GM18907 (cell line): ENCODE data around the gene AP1S1.
A peak's percentile ranks its signal among the peaks of the same experiment; 100 is the strongest.
"Not testable (repeated sequence)": the region's sequence is repeated elsewhere in the genome, so short reads cannot be mapped to it uniquely, and the experiment has no call there.

Experiments
- ATAC-seq: cut with Tn5 transposase; IDR thresholded peaks from one replicate; pipeline ENCODE4 v1.9.1; 2021; ENCODE audit warnings: mild to moderate bottlenecking, moderate library complexity; ENCODE audit not compliant: unreplicated experiment

AP1S1 gene

GRCh38 chr7:101153969-101154692, at the start of gene AP1S1:
Gene AP1S1 (plus strand): TSS chr7:101154476. CDS start chr7:101154515, 39 bp downstream.
- ATAC-seq, result peak; percentile 80

GRCh38 chr7:101104799-101105198, 49.5 kb upstream of the AP1S1 start:
- ATAC-seq, result no peak

- not testable (repeated sequence) for ATAC-seq
Observed at GRCh38 chr7:101105248-101105647, 49.0 kb upstream of the AP1S1 start.

DNA sequence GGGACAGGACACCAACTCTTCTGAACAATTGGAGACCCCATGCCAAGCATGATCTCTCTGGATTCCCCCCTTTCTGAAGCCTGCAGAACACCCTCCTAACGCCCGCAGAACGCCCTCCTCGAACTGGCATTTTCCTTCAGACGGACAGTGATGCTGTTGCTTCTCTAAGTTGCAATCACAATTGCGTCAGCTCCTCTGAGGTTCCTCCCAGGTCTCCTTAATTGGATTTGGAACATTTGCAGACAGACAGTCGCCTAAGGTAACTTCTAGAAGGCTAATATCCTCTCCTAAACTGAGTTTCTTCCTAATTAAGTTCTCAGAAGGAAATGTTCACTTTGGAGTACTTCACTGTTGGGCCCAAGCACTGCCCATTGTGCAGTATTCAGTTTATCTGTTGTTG, 47.9 kb upstream of the AP1S1 start:
- no peak for ATAC-seq

- no peak for ATAC-seq
Observed at GRCh38 chr7:101108330-101108857, 45.9 kb upstream of the AP1S1 start.

DNA sequence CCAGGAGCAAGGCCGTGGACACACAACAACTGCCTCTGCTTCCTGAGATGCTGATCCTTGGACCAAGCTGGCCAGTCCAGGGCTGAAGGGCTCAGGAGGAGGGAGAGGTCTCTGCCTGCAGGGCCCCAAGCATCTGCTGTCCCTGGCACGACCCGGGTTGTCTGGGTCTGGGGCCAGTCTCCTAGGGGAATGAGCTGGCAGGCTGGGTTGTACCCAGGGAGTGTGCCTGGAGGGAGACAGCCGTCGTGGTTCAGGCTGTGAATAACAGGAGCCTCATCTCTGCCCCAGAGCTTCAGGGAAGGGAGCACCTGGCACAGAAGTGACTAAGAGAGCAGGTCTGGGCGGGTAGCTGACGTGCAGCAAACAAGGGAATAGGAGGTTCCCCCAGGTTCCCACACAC, 45.3 kb upstream of the AP1S1 start:
- no peak for ATAC-seq

- ATAC-seq, result no peak
Observed at GRCh38 chr7:101109368-101109767, 44.9 kb upstream of the AP1S1 start.

DNA sequence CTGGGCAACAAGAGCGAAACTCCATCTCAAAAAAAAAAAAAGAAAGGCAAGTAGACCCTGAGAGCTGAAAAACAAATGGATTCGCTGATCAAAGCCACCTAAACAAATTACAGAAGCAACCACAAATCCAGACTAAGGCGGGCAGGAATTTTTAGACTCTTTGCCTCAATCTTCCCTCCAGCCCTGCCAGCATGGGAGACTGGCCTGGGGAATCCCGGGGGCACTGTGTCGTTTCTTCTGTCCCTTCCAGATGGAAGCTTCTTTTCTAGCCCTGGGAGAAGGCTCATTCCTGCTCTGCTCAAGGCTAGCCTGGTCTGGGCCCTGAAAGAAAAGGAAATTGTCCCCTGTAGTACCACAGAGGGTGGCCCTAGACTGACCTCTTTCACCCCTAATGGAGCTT, 43.0 kb upstream of the AP1S1 start:
- ATAC-seq, result no peak

DNA sequence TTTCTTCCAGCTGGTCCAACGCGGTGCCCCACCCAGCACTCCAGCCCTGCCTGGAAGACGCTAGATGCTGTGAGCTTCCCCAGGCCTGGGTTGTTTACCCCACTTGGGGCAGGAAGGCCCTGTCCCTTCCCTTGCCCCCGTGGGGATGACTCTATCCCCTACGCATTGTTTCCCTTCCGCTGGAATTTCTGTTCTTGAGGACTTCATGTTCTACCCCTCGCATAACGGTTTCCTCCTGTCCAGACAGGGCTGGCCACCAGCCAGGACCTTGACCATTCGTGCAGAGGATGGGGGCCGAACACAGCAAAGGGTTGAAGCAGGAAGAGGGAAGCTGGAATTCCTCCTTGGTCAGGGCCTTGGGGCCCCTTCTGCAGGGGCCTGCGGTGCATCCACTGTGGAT, 42.0 kb upstream of the AP1S1 start:
- no peak for ATAC-seq

DNA sequence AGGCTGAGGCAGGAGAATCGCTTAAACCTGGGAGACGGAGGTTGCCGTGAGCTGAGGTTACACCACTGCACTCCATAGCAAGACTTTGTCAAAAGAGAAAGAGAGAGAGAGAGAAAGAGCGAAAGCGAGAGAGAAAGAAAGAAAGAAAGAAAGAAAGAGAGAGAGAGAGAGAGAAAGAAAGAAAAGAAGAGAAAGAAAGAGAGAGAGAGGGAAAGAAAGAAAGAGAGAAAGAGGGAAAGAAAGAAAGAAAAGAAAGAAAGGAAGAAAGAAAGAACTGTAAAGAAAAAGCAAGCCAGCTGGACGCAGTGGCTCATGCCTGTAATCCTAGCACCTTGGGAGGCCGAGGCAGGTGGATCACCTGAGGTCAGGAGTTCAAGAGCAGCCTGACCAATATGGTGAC, 41.1 kb upstream of the AP1S1 start:
- ATAC-seq, result not testable (repeated sequence)

DNA sequence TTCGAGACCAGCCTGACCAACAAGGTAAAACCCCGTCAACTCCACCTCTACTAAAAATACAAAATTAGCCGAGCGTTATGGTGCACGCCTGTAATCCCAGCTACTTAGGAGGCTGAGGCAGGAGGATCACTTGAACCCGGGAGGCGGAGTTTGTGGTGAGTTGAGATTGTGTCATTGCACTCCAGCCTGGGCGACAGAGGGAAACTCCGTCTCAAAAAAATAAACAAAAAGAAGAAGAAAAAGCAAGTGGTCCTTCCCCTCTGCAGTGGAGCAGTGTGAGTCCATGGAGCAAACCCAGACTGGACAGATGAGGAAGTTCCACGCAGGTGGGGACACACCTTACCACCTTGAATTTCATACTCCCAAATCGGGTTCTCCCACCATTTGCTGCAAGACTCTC, 40.4 kb upstream of the AP1S1 start:
- ATAC-seq, result no peak

DNA sequence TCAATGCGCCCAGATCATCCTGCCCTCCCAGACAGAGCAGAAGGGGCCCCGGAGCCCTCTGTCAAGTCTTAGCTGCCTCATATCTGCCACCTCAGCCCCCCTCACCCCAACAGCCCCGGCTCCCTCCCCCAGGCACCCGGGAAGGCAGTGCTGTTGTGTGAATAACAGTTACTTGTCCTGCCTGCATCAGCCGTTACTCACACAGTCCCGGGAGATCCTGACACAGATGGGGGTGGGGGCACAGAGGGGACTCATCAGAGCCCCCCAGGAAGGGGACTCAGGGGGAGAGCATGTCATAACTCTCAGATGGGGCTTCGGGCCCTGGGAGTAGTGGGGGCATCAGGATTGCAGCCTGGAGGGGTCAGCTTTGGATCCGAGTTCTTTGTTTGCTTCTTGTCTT, 39.8 kb upstream of the AP1S1 start:
- ATAC-seq, result no peak

DNA sequence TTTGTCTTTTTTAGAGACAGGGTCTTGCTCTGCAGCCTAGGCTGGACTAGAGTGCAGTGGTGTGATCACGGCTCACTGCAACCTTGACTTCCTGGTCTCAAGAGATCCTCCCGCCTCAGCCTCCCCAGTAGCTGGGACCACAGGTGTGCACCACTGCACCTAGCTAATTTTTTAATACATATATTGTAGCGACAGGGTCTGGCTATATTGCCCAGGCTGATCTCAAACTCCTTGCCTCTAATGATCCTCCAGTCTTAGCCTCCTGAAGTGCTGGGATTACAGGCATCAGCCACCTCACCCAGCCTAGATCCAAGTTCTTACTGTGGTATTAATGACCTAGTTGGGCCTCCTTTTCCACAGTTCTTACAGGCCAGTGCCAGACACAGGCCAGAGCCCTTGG, 39.1 kb upstream of the AP1S1 start:
- ATAC-seq, result no peak

- no peak for ATAC-seq
Observed at GRCh38 chr7:101116898-101117297, 37.4 kb upstream of the AP1S1 start.

GRCh38 chr7:101118856-101119255, 35.4 kb upstream of the AP1S1 start:
- no peak for ATAC-seq

- no peak for ATAC-seq
Observed at GRCh38 chr7:101119876-101120275, 34.4 kb upstream of the AP1S1 start.

GRCh38 chr7:101120315-101120714, 34.0 kb upstream of the AP1S1 start:
- ATAC-seq, result no peak

GRCh38 chr7:101121631-101121990, 32.7 kb upstream of the AP1S1 start:
- ATAC-seq, result not testable (repeated sequence)

DNA sequence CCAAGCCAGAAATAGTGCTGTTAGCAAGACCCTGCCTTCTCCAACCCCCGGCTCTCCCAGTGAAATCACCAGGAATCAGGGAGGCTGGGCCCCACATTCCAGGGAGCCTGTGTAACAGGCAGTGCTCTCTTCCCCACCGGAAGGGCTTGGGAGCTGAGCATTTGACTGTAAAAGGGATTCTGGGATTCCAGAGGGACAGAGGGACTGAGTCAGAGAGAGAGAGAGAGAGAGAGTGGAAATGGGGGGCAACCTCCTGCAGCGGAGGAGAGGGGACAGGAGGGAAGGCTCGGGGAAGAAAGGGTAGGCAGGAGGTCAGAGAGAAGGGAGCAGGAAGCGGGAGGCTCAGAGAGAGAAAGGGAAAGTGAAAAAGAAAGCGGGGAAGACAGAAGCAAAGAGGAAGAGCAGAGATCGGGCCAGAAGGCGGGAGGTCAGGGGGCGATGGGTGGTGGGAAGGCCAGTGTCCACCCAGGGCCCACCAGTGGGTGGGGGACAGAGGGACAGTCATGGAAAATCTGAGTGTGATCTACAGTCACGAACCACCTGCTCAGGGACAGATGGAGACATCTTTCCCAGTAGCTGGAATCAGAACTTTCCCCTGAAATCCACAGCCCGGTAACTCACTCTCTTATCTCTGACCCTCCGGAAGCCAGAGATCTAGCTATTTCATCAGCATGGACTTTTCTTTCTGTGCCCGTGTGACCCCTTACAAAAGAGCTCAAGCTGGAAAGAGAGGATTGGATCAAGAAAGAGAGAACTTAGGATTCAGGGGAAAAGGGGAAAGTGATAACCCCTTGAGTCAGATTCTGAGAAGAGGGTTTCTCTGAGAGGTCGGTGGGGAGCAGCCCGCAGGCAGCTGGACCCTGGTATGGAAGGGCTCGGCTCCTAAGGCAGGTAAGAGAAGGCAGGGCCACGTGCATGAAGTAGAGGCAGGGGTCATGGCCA, 32.0 kb upstream of the AP1S1 start:
- ATAC-seq, result no peak

- ATAC-seq, result no peak
Observed at GRCh38 chr7:101122933-101123702, 31.2 kb upstream of the AP1S1 start.

DNA sequence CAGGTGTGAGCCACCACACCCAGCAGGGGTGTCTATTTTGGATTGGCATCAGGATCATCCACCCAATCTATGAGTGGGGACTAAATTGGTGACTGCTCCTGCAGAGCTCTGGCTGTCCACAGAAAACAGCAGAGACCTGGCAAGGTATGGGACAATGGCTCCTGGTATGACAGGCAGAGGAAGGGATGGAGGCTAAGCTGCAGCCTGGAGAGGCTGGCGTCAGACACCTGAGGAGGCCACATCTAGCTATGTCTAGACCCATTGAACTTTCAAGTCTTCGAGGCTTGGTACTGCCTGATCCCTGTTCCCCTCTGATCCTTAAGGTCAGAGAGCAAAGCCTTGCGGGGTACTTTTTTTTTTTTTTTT, 30.6 kb upstream of the AP1S1 start:
- no peak for ATAC-seq
